ENCODE results near the gene NR5A1.

Gene NR5A1

GRCh38 chr9:124452841-124453585, 54.2 kb downstream of the NR5A1 start (continued):
- TF ChIP-seq, protein P1, sequence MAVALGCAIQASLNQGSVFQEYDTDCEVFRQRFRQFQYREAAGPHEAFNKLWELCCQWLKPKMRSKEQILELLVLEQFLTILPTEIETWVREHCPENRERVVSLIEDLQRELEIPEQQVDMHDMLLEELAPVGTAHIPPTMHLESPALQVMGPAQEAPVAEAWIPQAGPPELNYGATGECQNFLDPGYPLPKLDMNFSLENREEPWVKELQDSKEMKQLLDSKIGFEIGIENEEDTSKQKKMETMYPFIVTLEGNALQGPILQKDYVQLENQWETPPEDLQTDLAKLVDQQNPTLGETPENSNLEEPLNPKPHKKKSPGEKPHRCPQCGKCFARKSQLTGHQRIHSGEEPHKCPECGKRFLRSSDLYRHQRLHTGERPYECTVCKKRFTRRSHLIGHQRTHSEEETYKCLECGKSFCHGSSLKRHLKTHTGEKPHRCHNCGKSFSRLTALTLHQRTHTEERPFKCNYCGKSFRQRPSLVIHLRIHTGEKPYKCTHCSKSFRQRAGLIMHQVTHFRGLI (tag by site-specific recombination; IDR thresholded peaks at IDR 0.05) = no peak

GRCh38 chr9:124452326-124452725, 54.9 kb downstream of the NR5A1 start:
- ChIA-PET POLR2A (no interaction called here), CTCF (no interaction called here)
- H3K27ac ChIP-seq (ENCODE audit: extremely low read depth, low read depth, low read length) = no peak overlapping the region
- TF ChIP-seq ZNF670 (tag by site-specific recombination; IDR thresholded peaks at IDR 0.05; ENCODE audit: low read depth) (no peak), ZNF510 (tag by site-specific recombination; IDR thresholded peaks at IDR 0.05; ENCODE audit: insufficient replicate concordance) (no peak), ZSCAN16 (tag by site-specific recombination; IDR thresholded peaks at IDR 0.05) (no peak), HOXC10 (CRISPR knock-in tag; IDR thresholded peaks at IDR 0.05) (no peak), ZFP41 (tag by site-specific recombination; IDR thresholded peaks at IDR 0.05; ENCODE audit: borderline replicate concordance) (no peak), ZNF624 (tag by site-specific recombination; IDR thresholded peaks at IDR 0.05) (no peak), SP7 (tag by site-specific recombination; IDR thresholded peaks at IDR 0.05) (no peak), ZNF645 (tag by site-specific recombination; IDR thresholded peaks at IDR 0.05) (no peak), GLI4 (tag by site-specific recombination; IDR thresholded peaks at IDR 0.05) (no peak), ZNF221 (tag by site-specific recombination; IDR thresholded peaks at IDR 0.05; ENCODE audit: borderline replicate concordance) (no peak), ZNF776 (tag by site-specific recombination; IDR thresholded peaks at IDR 0.05; ENCODE audit: borderline replicate concordance) (no peak)
- TF ChIP-seq, protein P2, sequence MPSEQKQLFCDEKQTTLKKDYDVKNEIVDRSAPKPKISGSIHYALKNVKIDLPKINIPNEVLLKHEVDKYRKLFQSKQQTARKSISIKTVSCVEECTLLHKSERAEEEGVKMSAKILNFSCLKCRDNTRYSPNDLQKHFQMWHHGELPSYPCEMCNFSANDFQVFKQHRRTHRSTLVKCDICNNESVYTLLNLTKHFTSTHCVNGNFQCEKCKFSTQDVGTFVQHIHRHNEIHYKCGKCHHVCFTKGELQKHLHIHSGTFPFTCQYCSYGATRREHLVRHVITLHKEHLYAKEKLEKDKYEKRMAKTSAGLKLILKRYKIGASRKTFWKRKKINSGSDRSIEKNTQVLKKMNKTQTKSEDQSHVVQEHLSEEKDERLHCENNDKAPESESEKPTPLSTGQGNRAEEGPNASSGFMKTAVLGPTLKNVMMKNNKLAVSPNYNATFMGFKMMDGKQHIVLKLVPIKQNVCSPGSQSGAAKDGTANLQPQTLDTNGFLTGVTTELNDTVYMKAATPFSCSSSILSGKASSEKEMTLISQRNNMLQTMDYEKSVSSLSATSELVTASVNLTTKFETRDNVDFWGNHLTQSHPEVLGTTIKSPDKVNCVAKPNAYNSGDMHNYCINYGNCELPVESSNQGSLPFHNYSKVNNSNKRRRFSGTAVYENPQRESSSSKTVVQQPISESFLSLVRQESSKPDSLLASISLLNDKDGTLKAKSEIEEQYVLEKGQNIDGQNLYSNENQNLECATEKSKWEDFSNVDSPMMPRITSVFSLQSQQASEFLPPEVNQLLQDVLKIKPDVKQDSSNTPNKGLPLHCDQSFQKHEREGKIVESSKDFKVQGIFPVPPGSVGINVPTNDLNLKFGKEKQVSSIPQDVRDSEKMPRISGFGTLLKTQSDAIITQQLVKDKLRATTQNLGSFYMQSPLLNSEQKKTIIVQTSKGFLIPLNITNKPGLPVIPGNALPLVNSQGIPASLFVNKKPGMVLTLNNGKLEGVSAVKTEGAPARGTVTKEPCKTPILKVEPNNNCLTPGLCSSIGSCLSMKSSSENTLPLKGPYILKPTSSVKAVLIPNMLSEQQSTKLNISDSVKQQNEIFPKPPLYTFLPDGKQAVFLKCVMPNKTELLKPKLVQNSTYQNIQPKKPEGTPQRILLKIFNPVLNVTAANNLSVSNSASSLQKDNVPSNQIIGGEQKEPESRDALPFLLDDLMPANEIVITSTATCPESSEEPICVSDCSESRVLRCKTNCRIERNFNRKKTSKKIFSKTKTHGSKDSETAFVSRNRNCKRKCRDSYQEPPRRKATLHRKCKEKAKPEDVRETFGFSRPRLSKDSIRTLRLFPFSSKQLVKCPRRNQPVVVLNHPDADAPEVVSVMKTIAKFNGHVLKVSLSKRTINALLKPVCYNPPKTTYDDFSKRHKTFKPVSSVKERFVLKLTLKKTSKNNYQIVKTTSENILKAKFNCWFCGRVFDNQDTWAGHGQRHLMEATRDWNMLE (tag by site-specific recombination; conservative IDR thresholded peaks at IDR 0.05; ENCODE audit: low read depth) = no peak
- TF ChIP-seq, protein P3, sequence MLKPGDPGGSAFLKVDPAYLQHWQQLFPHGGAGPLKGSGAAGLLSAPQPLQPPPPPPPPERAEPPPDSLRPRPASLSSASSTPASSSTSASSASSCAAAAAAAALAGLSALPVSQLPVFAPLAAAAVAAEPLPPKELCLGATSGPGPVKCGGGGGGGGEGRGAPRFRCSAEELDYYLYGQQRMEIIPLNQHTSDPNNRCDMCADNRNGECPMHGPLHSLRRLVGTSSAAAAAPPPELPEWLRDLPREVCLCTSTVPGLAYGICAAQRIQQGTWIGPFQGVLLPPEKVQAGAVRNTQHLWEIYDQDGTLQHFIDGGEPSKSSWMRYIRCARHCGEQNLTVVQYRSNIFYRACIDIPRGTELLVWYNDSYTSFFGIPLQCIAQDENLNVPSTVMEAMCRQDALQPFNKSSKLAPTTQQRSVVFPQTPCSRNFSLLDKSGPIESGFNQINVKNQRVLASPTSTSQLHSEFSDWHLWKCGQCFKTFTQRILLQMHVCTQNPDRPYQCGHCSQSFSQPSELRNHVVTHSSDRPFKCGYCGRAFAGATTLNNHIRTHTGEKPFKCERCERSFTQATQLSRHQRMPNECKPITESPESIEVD (tag by site-specific recombination; IDR thresholded peaks at IDR 0.05) = no peak
- H3K4me3 ChIP-seq (ENCODE audit: low read depth, low read length) = no peak overlapping the region
- no peaks in the 10 kb centered on the region; the same call in 1 of the 2 replicates for H3K4me1 ChIP-seq (ENCODE audit: control insufficient read depth, insufficient read depth, low read length)
- H3K9me3 ChIP-seq (ENCODE audit: control insufficient read depth, insufficient read depth, low read depth, low read length) = no peaks in the 10 kb centered on the region
- no peaks in the 10 kb centered on the region for H3K36me3 ChIP-seq (ENCODE audit: control insufficient read depth in 2 of 2, insufficient read depth in 1 of 2, low read length in 2 of 2)
